Measurements from ENCODE around the gene ZNF407.

- no peak for TF ChIP-seq CTCF (IDR thresholded peaks at IDR 0.05 in 8 of 11, conservative IDR thresholded peaks at IDR 0.05 in 3 of 11)
- TF ChIP-seq POLR2AphosphoS5 (IDR thresholded peaks at IDR 0.05): no peak
- TF ChIP-seq POLR2A (IDR thresholded peaks at IDR 0.05): no peak
These were observed 304.4 kb downstream of the ZNF407 start for GRCh38 chr18:74902147-74902455.
